ENCODE measurements around the gene NSMCE1.
"Not testable (repeated sequence)": the region's sequence is repeated elsewhere in the genome, so short reads cannot be mapped to it uniquely, and the experiment has no call there.

The NSMCE1 gene

GRCh38 chr16:27267037-27267677 is 1.4 kb downstream of the NSMCE1 start:
- no peak for DNase-seq

- no peak for DNase-seq
Observed at GRCh38 chr16:27265982-27266381, 2.6 kb downstream of the NSMCE1 start.

- no peak for DNase-seq
Observed at GRCh38 chr16:27264151-27264550, 4.4 kb downstream of the NSMCE1 start.

GRCh38 chr16:27262904-27263423 is 5.6 kb downstream of the NSMCE1 start:
- not testable (repeated sequence) for DNase-seq

GRCh38 chr16:27259710-27260109 is 8.9 kb downstream of the NSMCE1 start:
- DNase-seq = no peak

- no peak for DNase-seq
Observed at GRCh38 chr16:27258241-27258734, 10.3 kb downstream of the NSMCE1 start.

GRCh38 chr16:27257271-27257670 is 11.3 kb downstream of the NSMCE1 start:
- no peak for DNase-seq

- no peak for DNase-seq
Observed at GRCh38 chr16:27256861-27257260, 11.7 kb downstream of the NSMCE1 start.

- no peak for DNase-seq
Observed at GRCh38 chr16:27254262-27254811, 14.2 kb downstream of the NSMCE1 start.

GRCh38 chr16:27253526-27253930 is 15.0 kb downstream of the NSMCE1 start:
- no peak for DNase-seq

- no peak for DNase-seq
Observed at GRCh38 chr16:27252206-27252585, 16.4 kb downstream of the NSMCE1 start.

GRCh38 chr16:27251541-27252205 is 16.9 kb downstream of the NSMCE1 start:
- no peak for DNase-seq

GRCh38 chr16:27248886-27249285 is 19.7 kb downstream of the NSMCE1 start:
- DNase-seq = not testable (repeated sequence)

- DNase-seq = no peak
Observed at GRCh38 chr16:27248036-27248435, 20.5 kb downstream of the NSMCE1 start.

- not testable (repeated sequence) for DNase-seq
Observed at GRCh38 chr16:27247076-27247475, 21.5 kb downstream of the NSMCE1 start.

- DNase-seq = no peak
Observed at GRCh38 chr16:27246439-27246838, 22.1 kb downstream of the NSMCE1 start.

- DNase-seq = no peak
Observed at GRCh38 chr16:27245276-27246172, 23.0 kb downstream of the NSMCE1 start.

- no peak for DNase-seq
Observed at GRCh38 chr16:27244363-27244755, 24.2 kb downstream of the NSMCE1 start.

GRCh38 chr16:27243725-27244362 is 24.7 kb downstream of the NSMCE1 start:
- no peak for DNase-seq

GRCh38 chr16:27242868-27243590 is 25.5 kb downstream of the NSMCE1 start:
- no peak for DNase-seq

- DNase-seq = no peak
Observed at GRCh38 chr16:27242398-27242797, 26.2 kb downstream of the NSMCE1 start.

GRCh38 chr16:27241658-27242057 is 26.9 kb downstream of the NSMCE1 start:
- no peak for DNase-seq
